ENCODE results near the gene EDDM13.

DNA sequence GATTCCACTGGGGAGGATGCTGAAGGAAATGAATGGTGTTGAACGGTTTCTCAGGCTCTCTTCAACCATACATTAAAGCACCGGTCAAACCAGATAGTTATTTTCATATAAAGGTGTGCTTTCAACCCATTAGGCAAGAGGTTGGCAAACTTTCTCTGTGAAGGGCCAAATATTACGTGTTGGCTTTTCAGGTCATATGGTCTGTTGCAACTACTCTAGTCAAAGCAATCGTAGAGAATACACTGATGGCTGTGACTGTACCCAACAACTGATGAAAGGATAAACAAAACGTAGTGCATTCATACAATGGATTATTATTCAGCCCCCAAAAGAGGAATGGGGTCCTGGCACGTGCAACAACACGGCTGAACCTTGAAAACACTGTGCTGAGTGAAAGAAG lies 36.2 kb downstream of the EDDM13 start:
- TF ChIP-seq POLR2A (IDR thresholded peaks at IDR 0.05; ENCODE audit: low read depth, low read length) (no peak), TAF1 (IDR thresholded peaks at IDR 0.05; ENCODE audit: borderline replicate concordance, low read depth, low read length) (no peak), POLR2AphosphoS5 (IDR thresholded peaks at IDR 0.05; ENCODE audit: low read depth, low read length) (no peak)

All from GM12892 (cell line).